GM23338 (cell line): ENCODE data around the gene PCNT. TPM values are rescaled to one million over a fixed set of nuclear protein-coding genes. Genes with fewer than 3 reads are reported as not detected.
"Not testable (repeated sequence)": the region's sequence is repeated elsewhere in the genome, so short reads cannot be mapped to it uniquely, and the experiment has no call there.

Source experiments
- ATAC-seq: fragments of 200-7000 bp; cut with Tn5 transposase; 3 replicates; pipeline ENCODE4 v1.9.1; 2020
- DNase-seq: peaks from one replicate; pipeline ENCODE4 v3.0.0-alpha.2; 2015; ENCODE audit warnings: low spot score
- H2AFZ ChIP-seq: fragments of 200-600 bp; sonication (generic); 2 replicates; pipeline ENCODE4 v1.8.0; 2016; ENCODE audit warnings: antibody characterized with exemption, mild to moderate bottlenecking, moderate library complexity
- H3F3A ChIP-seq: fragments of 200-600 bp; sonication (generic); replicated peaks from 2 replicates; pipeline ENCODE4 v1.8.0; 2017; ENCODE audit warnings: antibody characterized with exemption, mixed run types, low read depth
- H3K27ac ChIP-seq: fragments of 200-600 bp; sonication (generic); 2 replicates; pipeline ENCODE4 v1.6.1; 2016; ENCODE audit warnings: low read depth
- H3K27me3 ChIP-seq: fragments of 200-600 bp; sonication (generic); 2 replicates; pipeline ENCODE4 v1.8.0; 2016; ENCODE audit warnings: mild to moderate bottlenecking, mixed run types, moderate library complexity; ENCODE audit not compliant: insufficient read depth
- H3K36me3 ChIP-seq: fragments of 200-600 bp; sonication (generic); 2 replicates; pipeline ENCODE4 v1.8.0; 2016; ENCODE audit warnings: mild to moderate bottlenecking; ENCODE audit not compliant: insufficient read depth
- H3K4me1 ChIP-seq: fragments of 200-600 bp; sonication (generic); 2 replicates; pipeline ENCODE4 v1.8.0; 2016; ENCODE audit warnings: mild to moderate bottlenecking, moderate library complexity; ENCODE audit not compliant: insufficient read depth
- H3K4me2 ChIP-seq: fragments of 200-600 bp; sonication (generic); 2 replicates; pipeline ENCODE4 v1.7.1; 2017; ENCODE audit warnings: mixed run types
- H3K4me3 ChIP-seq: fragments of 200-600 bp; sonication (generic); 2 replicates; pipeline ENCODE4 v1.6.1; 2016; ENCODE audit warnings: mixed run types
- H3K79me2 ChIP-seq: fragments of 200-600 bp; sonication (generic); replicated peaks from 2 replicates; pipeline ENCODE4 v1.8.0; 2017; ENCODE audit warnings: mild to moderate bottlenecking; ENCODE audit not compliant: insufficient read depth
- H3K9me2 ChIP-seq: fragments of 200-600 bp; sonication (generic); 2 replicates; pipeline ENCODE4 v1.8.0; 2017; ENCODE audit not compliant: insufficient read depth
- H4K20me1 ChIP-seq: fragments of 200-600 bp; sonication (generic); replicated peaks from 2 replicates; pipeline ENCODE4 v1.8.0; 2017; ENCODE audit warnings: mild to moderate bottlenecking; ENCODE audit not compliant: insufficient read depth
- H3K27ac Mint-ChIP-seq: 2 replicates; pipeline ENCODE4 v1.8.0; 2020; ENCODE audit warnings: inconsistent platforms, mild to moderate bottlenecking, moderate library complexity, mixed read lengths
- H3K27me3 Mint-ChIP-seq: 3 replicates; pipeline ENCODE4 v1.8.0; 2022; ENCODE audit warnings: low read depth, mild to moderate bottlenecking, moderate library complexity, mixed read lengths, inconsistent platforms; ENCODE audit not compliant: insufficient read depth, poor library complexity
- H3K36me3 Mint-ChIP-seq: 3 replicates; pipeline ENCODE4 v1.8.0; 2021; ENCODE audit warnings: low read depth, mild to moderate bottlenecking, inconsistent platforms, moderate library complexity, mixed read lengths
- H3K4me1 Mint-ChIP-seq: 3 replicates; pipeline ENCODE4 v1.8.0; 2020; ENCODE audit warnings: mild to moderate bottlenecking, inconsistent platforms, mixed read lengths
- H3K4me3 Mint-ChIP-seq: 3 replicates; pipeline ENCODE4 v1.8.0; 2021; ENCODE audit warnings: moderate library complexity, mild to moderate bottlenecking, inconsistent platforms, mixed read lengths
- H3K9me3 Mint-ChIP-seq: 3 replicates; pipeline ENCODE4 v1.8.0; 2020; ENCODE audit warnings: moderate library complexity, mild to moderate bottlenecking, inconsistent platforms, mixed read lengths
- CREB1 ChIP-seq: fragments of 250-450 bp; sonication (Bioruptor Pico); IDR thresholded peaks from 2 replicates; pipeline ENCODE4 v1.5.0; 2020; ENCODE audit warnings: low read depth, mild to moderate bottlenecking, moderate library complexity
- ETS1 ChIP-seq: IDR thresholded peaks from 2 replicates; pipeline ENCODE4 v1.6.1; 2016; ENCODE audit warnings: antibody characterized with exemption
- EZH2phosphoT487 ChIP-seq: fragments of 200-600 bp; sonication (generic); IDR thresholded peaks from one replicate; pipeline ENCODE4 v1.8.1; 2018; ENCODE audit warnings: antibody characterized with exemption; ENCODE audit not compliant: unreplicated experiment
- JUNB ChIP-seq: IDR thresholded peaks from one replicate; pipeline ENCODE4 v1.6.1; 2016; ENCODE audit warnings: antibody characterized with exemption; ENCODE audit not compliant: unreplicated experiment
- NANOG ChIP-seq: IDR thresholded peaks from 2 replicates; pipeline ENCODE4 v1.6.1; 2016; ENCODE audit warnings: antibody characterized with exemption, borderline replicate concordance
- POLR2AphosphoS5 ChIP-seq: IDR thresholded peaks from 2 replicates; pipeline ENCODE4 v1.6.1; 2016; ENCODE audit warnings: antibody characterized with exemption, low read depth
- STAT1 ChIP-seq: IDR thresholded peaks from one replicate; pipeline ENCODE4 v1.6.1; 2016; ENCODE audit warnings: antibody characterized with exemption; ENCODE audit not compliant: unreplicated experiment
- polyA plus RNA-seq: library from polyadenylated mRNA; unstranded; fragments of >200 nt; fragmentation: Nextera tagmentation; extraction: Ambion mirVana; gene quantifications from 2 replicates; pipeline ENCODE4 v1.2.1, GENCODE V29; 2016
- total RNA-seq: library from RNA; depleted of rRNA; stranded (reverse); fragments of >200 nt; shearing (Covaris generic); gene quantifications from 2 replicates; pipeline ENCODE4 v1.2.3, GENCODE V29; 2014
- TF ChIP-seq, protein P1 (sequence below), 2 experiments: fragments of 200-600 bp in 1 of 2; sonication (generic) in 1 of 2; conservative IDR thresholded peaks; 2 replicates each; pipeline versions ENCODE4 v1.5.1 to v1.6.1; 2016 to 2017; ENCODE audit warnings: antibody characterized with exemption in 2 of 2, low read depth in 2 of 2, mild to moderate bottlenecking in 2 of 2, moderate library complexity in 1 of 2
- TF ChIP-seq, protein P2 (sequence below): IDR thresholded peaks from one replicate; pipeline ENCODE4 v1.6.1; 2018; ENCODE audit warnings: antibody characterized with exemption; ENCODE audit not compliant: unreplicated experiment

Gene PCNT
- total and polyA plus RNA-seq, 2 experiments from 2014 or later, result 39.6 to 46.1 TPM

DNA sequence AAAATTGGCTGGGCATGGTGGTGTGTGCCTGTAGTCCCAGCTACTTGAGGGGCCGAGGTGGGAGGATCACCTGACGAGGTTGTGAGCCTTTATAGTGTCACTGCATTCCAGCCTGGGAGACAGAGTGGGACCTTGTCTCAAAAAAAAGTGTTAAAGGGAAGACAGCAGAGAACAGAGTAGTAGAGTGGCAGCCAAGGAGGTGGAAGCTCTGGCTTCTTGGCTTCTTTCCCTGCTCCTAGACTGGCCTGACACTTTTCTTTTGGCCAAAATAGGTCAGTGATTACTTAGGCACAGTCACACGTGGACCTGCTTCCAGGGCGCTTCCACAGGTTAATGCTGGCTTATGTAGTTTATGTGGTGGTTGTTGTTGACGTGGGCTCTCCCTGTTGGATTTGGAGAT is 138.0 kb downstream of the PCNT start:
- peaks cover 7% of the 10 kb centered on the region for H4K20me1 ChIP-seq
- no peaks in the 10 kb centered on the region for H3K36me3 ChIP-seq
- no peaks in the 10 kb centered on the region for H3K9me3 Mint-ChIP-seq
- peaks cover 8% of the 10 kb centered on the region for H3K27me3 Mint-ChIP-seq
- H3K4me1 Mint-ChIP-seq, result peaks cover 6% of the 10 kb centered on the region; the same call in 2 of the 3 replicates
- no peak overlapping the region for H3K4me2 ChIP-seq
- ATAC-seq (no peak), DNase-seq (no peak)
- no peak overlapping the region for H3K4me3 Mint-ChIP-seq
- TF ChIP-seq NANOG (no peak), CREB1 (CRISPR knock-in tag) (no peak), STAT1 (no peak), POLR2AphosphoS5 (no peak), EZH2phosphoT487 (no peak), JUNB (no peak), ETS1 (no peak)
- TF ChIP-seq, protein P1, sequence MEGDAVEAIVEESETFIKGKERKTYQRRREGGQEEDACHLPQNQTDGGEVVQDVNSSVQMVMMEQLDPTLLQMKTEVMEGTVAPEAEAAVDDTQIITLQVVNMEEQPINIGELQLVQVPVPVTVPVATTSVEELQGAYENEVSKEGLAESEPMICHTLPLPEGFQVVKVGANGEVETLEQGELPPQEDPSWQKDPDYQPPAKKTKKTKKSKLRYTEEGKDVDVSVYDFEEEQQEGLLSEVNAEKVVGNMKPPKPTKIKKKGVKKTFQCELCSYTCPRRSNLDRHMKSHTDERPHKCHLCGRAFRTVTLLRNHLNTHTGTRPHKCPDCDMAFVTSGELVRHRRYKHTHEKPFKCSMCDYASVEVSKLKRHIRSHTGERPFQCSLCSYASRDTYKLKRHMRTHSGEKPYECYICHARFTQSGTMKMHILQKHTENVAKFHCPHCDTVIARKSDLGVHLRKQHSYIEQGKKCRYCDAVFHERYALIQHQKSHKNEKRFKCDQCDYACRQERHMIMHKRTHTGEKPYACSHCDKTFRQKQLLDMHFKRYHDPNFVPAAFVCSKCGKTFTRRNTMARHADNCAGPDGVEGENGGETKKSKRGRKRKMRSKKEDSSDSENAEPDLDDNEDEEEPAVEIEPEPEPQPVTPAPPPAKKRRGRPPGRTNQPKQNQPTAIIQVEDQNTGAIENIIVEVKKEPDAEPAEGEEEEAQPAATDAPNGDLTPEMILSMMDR (conservative IDR thresholded peaks at IDR 0.05; ENCODE audit: low read depth in 2 of 2), result no peak
- TF ChIP-seq, protein P2, sequence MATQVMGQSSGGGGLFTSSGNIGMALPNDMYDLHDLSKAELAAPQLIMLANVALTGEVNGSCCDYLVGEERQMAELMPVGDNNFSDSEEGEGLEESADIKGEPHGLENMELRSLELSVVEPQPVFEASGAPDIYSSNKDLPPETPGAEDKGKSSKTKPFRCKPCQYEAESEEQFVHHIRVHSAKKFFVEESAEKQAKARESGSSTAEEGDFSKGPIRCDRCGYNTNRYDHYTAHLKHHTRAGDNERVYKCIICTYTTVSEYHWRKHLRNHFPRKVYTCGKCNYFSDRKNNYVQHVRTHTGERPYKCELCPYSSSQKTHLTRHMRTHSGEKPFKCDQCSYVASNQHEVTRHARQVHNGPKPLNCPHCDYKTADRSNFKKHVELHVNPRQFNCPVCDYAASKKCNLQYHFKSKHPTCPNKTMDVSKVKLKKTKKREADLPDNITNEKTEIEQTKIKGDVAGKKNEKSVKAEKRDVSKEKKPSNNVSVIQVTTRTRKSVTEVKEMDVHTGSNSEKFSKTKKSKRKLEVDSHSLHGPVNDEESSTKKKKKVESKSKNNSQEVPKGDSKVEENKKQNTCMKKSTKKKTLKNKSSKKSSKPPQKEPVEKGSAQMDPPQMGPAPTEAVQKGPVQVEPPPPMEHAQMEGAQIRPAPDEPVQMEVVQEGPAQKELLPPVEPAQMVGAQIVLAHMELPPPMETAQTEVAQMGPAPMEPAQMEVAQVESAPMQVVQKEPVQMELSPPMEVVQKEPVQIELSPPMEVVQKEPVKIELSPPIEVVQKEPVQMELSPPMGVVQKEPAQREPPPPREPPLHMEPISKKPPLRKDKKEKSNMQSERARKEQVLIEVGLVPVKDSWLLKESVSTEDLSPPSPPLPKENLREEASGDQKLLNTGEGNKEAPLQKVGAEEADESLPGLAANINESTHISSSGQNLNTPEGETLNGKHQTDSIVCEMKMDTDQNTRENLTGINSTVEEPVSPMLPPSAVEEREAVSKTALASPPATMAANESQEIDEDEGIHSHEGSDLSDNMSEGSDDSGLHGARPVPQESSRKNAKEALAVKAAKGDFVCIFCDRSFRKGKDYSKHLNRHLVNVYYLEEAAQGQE, result no peak
- peaks cover 5% of the 10 kb centered on the region; the same call in 1 of the 3 replicates for H3K36me3 Mint-ChIP-seq
- 0 out of 2 replicates have a peak, but pooled peaks cover 3% of the 10 kb centered on the region for H3F3A ChIP-seq
- peaks cover 14% of the 10 kb centered on the region for H3K4me1 ChIP-seq
- peaks cover 51% of the 10 kb centered on the region for H3K79me2 ChIP-seq
- H3K27me3 ChIP-seq, result no peaks in the 10 kb centered on the region
- no peak overlapping the region for H2AFZ ChIP-seq
- no peaks in the 10 kb centered on the region for H3K9me2 ChIP-seq
- no peak overlapping the region for H3K27ac ChIP-seq
- no peak overlapping the region for H3K4me3 ChIP-seq
- no peak overlapping the region for H3K27ac Mint-ChIP-seq

DNA sequence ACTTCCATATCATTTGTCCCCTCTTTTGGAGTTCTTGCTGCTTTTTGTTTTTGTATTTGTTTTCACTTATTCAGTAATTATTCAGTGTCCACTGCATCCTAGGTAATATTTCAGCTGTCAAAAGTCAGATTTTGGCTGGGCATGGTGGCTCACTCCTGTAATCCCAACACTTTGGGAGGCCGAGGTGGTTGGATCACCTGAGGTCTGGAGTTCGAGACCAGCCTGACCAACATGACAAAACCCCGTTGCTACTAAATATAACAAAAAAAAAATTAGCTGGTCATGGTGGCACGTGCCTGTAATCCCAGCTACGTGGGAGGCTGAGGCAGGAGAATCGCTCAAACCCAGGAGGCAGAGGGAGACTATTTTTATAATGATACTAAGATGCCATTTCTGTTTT is 141.2 kb downstream of the PCNT start:
- H3K4me3 Mint-ChIP-seq, H3K9me3 Mint-ChIP-seq, H3K27ac Mint-ChIP-seq, DNase-seq, H3K27me3 Mint-ChIP-seq, H3K27me3 ChIP-seq, H4K20me1 ChIP-seq, H3K4me1 Mint-ChIP-seq, H3K27ac ChIP-seq, H3K36me3 Mint-ChIP-seq, H3K4me2 ChIP-seq, H3K9me2 ChIP-seq, H2AFZ ChIP-seq, H3K36me3 ChIP-seq, H3F3A ChIP-seq, H3K4me1 ChIP-seq, H3K4me3 ChIP-seq, ATAC-seq: not testable (repeated sequence)
- peaks cover 36% of the 10 kb centered on the region for H3K79me2 ChIP-seq
